WI38 (cell line): ENCODE results near the gene OTOG.

Experiments
- H3K4me3 ChIP-seq: 2 replicates; pipeline ENCODE4 v1.5.1; 2011; ENCODE audit warnings: low read depth, mild to moderate bottlenecking, control low read depth, low read length
- CTCF ChIP-seq: IDR thresholded peaks from 2 replicates; pipeline ENCODE4 v1.5.1; 2012; ENCODE audit warnings: low read depth, mild to moderate bottlenecking, control low read depth, low read length

The OTOG gene

GRCh38 chr11:17547051-17547577 lies at the start of gene OTOG:
OTOG (plus strand) TSS chr11:17547259; CDS start chr11:17547373, 114 bp downstream.
- TF ChIP-seq CTCF: no peak
- no peak within 1 kb of the TSS for H3K4me3 ChIP-seq

- TF ChIP-seq CTCF: no peak
- H3K4me3 ChIP-seq: no peak overlapping the region
Observed at GRCh38 chr11:17498058-17498457, 49.0 kb upstream of the OTOG start.

GRCh38 chr11:17498475-17498874 lies 48.6 kb upstream of the OTOG start:
- TF ChIP-seq CTCF: 0 out of 2 replicates have a peak, but pooled peaks have one; percentile 21
- H3K4me3 ChIP-seq: no peak overlapping the region

- no peak for TF ChIP-seq CTCF
- H3K4me3 ChIP-seq: no peak overlapping the region
Observed at GRCh38 chr11:17500673-17501072, 46.4 kb upstream of the OTOG start.

- H3K4me3 ChIP-seq: no peak overlapping the region
- no peak for TF ChIP-seq CTCF
Observed at GRCh38 chr11:17502630-17503029, 44.4 kb upstream of the OTOG start.

GRCh38 chr11:17504330-17505107 lies 42.5 kb upstream of the OTOG start:
- TF ChIP-seq CTCF: peak; percentile 85
- no peak overlapping the region for H3K4me3 ChIP-seq

GRCh38 chr11:17505146-17505545 lies 41.9 kb upstream of the OTOG start:
- H3K4me3 ChIP-seq: no peak overlapping the region
- no peak for TF ChIP-seq CTCF
